Activated naive CD8-positive, alpha-beta T cell treated with anti-CD3 and anti-CD28 coated beads for 36 hours (primary cell): Measurements from ENCODE around the gene HECTD2. TPM values are rescaled to one million over a fixed set of nuclear protein-coding genes. Genes with fewer than 3 reads are reported as not detected.

Source experiments
- DNase-seq: peaks from one replicate; pipeline ENCODE4 v3.0.0; 2021
- H3K27ac Mint-ChIP-seq: one replicate; pipeline ENCODE4 v1.8.0; 2022; ENCODE audit warnings: mild to moderate bottlenecking, moderate library complexity, mixed read lengths
- H3K27me3 Mint-ChIP-seq: one replicate; pipeline ENCODE4 v1.8.0; 2022; ENCODE audit warnings: mild to moderate bottlenecking, mixed read lengths
- H3K36me3 Mint-ChIP-seq: one replicate; pipeline ENCODE4 v1.8.0; 2021; ENCODE audit warnings: mild to moderate bottlenecking, mixed read lengths
- H3K4me1 Mint-ChIP-seq: one replicate; pipeline ENCODE4 v1.8.0; 2021; ENCODE audit warnings: mixed read lengths
- H3K4me3 Mint-ChIP-seq: one replicate; pipeline ENCODE4 v1.8.0; 2022; ENCODE audit warnings: mild to moderate bottlenecking, moderate library complexity, mixed read lengths
- H3K9me3 Mint-ChIP-seq: one replicate; pipeline ENCODE4 v1.8.0; 2022; ENCODE audit warnings: mixed read lengths
- total RNA-seq, 2 experiments: library from RNA; stranded (reverse); gene quantifications; one replicate each; pipeline ENCODE4 v1.2.3, GENCODE V29; 2021

HECTD2 gene
- total RNA-seq, 2 experiments from 2014 or later: 2.6 to 2.9 TPM

GRCh38 chr10:91391920-91392319 lies 18.2 kb upstream of the HECTD2 start:
- Mint-ChIP-seq H3K36me3 (no peaks in the 10 kb centered on the region), H3K27ac (no peak overlapping the region), H3K4me1 (peaks cover 3% of the 10 kb centered on the region), H3K27me3 (peaks cover 13% of the 10 kb centered on the region), H3K9me3 (no peaks in the 10 kb centered on the region), H3K4me3 (no peak overlapping the region)
- DNase-seq: no peak

- no peak overlapping the region for H3K4me3 Mint-ChIP-seq
- peaks cover 12% of the 10 kb centered on the region for H3K4me1 Mint-ChIP-seq
- no peak overlapping the region for H3K27ac Mint-ChIP-seq
- no peak for DNase-seq
- peaks cover 16% of the 10 kb centered on the region for H3K27me3 Mint-ChIP-seq
- no peaks in the 10 kb centered on the region for H3K36me3 Mint-ChIP-seq
- no peaks in the 10 kb centered on the region for H3K9me3 Mint-ChIP-seq
Observed at GRCh38 chr10:91406322-91406721, 3.8 kb upstream of the HECTD2 start.

- no peaks in the 10 kb centered on the region for H3K36me3 Mint-ChIP-seq
- H3K4me1 Mint-ChIP-seq: peaks cover 19% of the 10 kb centered on the region
- no peaks in the 10 kb centered on the region for H3K9me3 Mint-ChIP-seq
- H3K27ac Mint-ChIP-seq: peak overlapping the region; percentile 78
- H3K27me3 Mint-ChIP-seq: peaks cover 24% of the 10 kb centered on the region
- DNase-seq: no peak
- peak overlapping the region; percentile 81 for H3K4me3 Mint-ChIP-seq
Observed at GRCh38 chr10:91409069-91409868, 875 bp upstream of the HECTD2 start.

- Mint-ChIP-seq H3K27ac (peak overlapping the region; percentile 89), H3K36me3 (no peaks in the 10 kb centered on the region), H3K9me3 (no peaks in the 10 kb centered on the region), H3K4me3 (peak overlapping the region; percentile 80), H3K4me1 (peaks cover 22% of the 10 kb centered on the region), H3K27me3 (peaks cover 24% of the 10 kb centered on the region)
- peak; percentile 31 for DNase-seq
Observed at GRCh38 chr10:91410638-91411371, 661 bp downstream of the HECTD2 start.

- DNase-seq: no peak
- Mint-ChIP-seq H3K4me3 (peak overlapping the region; percentile 80), H3K27me3 (peaks cover 17% of the 10 kb centered on the region), H3K27ac (no peak overlapping the region), H3K36me3 (no peaks in the 10 kb centered on the region), H3K4me1 (peaks cover 25% of the 10 kb centered on the region), H3K9me3 (no peaks in the 10 kb centered on the region)
Observed at GRCh38 chr10:91411621-91412020, 1.5 kb downstream of the HECTD2 start.

GRCh38 chr10:91412354-91413087 lies 2.4 kb downstream of the HECTD2 start:
- Mint-ChIP-seq H3K27ac (no peak overlapping the region), H3K4me3 (no peak overlapping the region), H3K27me3 (peaks cover 15% of the 10 kb centered on the region), H3K4me1 (peaks cover 25% of the 10 kb centered on the region), H3K9me3 (no peaks in the 10 kb centered on the region), H3K36me3 (no peaks in the 10 kb centered on the region)
- DNase-seq: no peak

- H3K4me3 Mint-ChIP-seq: no peak overlapping the region
- no peaks in the 10 kb centered on the region for H3K36me3 Mint-ChIP-seq
- H3K27me3 Mint-ChIP-seq: peaks cover 8% of the 10 kb centered on the region
- H3K4me1 Mint-ChIP-seq: peaks cover 16% of the 10 kb centered on the region
- H3K27ac Mint-ChIP-seq: no peak overlapping the region
- no peaks in the 10 kb centered on the region for H3K9me3 Mint-ChIP-seq
- no peak for DNase-seq
Observed at GRCh38 chr10:91415816-91416215, 5.7 kb downstream of the HECTD2 start.

GRCh38 chr10:91416339-91416855 lies 6.3 kb downstream of the HECTD2 start:
- Mint-ChIP-seq H3K27ac (no peak overlapping the region), H3K4me3 (no peak overlapping the region), H3K36me3 (no peaks in the 10 kb centered on the region), H3K4me1 (peaks cover 17% of the 10 kb centered on the region), H3K27me3 (peaks cover 8% of the 10 kb centered on the region), H3K9me3 (no peaks in the 10 kb centered on the region)
- no peak for DNase-seq

- Mint-ChIP-seq H3K4me1 (peaks cover 11% of the 10 kb centered on the region), H3K36me3 (no peaks in the 10 kb centered on the region), H3K4me3 (no peak overlapping the region), H3K27me3 (no peaks in the 10 kb centered on the region), H3K9me3 (no peaks in the 10 kb centered on the region), H3K27ac (no peak overlapping the region)
- DNase-seq: no peak
Observed at GRCh38 chr10:91418416-91418815, 8.3 kb downstream of the HECTD2 start.

- Mint-ChIP-seq H3K9me3 (no peaks in the 10 kb centered on the region), H3K4me3 (no peak overlapping the region), H3K27ac (no peak overlapping the region), H3K4me1 (peaks cover 8% of the 10 kb centered on the region), H3K27me3 (no peaks in the 10 kb centered on the region), H3K36me3 (no peaks in the 10 kb centered on the region)
- no peak for DNase-seq
Observed at GRCh38 chr10:91420868-91421267, 10.7 kb downstream of the HECTD2 start.

- Mint-ChIP-seq H3K4me1 (peaks cover 4% of the 10 kb centered on the region), H3K27ac (no peak overlapping the region), H3K27me3 (no peaks in the 10 kb centered on the region), H3K4me3 (no peak overlapping the region), H3K36me3 (no peaks in the 10 kb centered on the region), H3K9me3 (no peaks in the 10 kb centered on the region)
- DNase-seq: no peak
Observed at GRCh38 chr10:91422915-91423314, 12.8 kb downstream of the HECTD2 start.

GRCh38 chr10:91424016-91424415 lies 13.9 kb downstream of the HECTD2 start:
- Mint-ChIP-seq H3K27ac (no peak overlapping the region), H3K9me3 (no peaks in the 10 kb centered on the region), H3K4me3 (no peak overlapping the region), H3K27me3 (no peaks in the 10 kb centered on the region), H3K36me3 (peaks cover 2% of the 10 kb centered on the region), H3K4me1 (peaks cover 4% of the 10 kb centered on the region)
- DNase-seq: no peak

- DNase-seq: no peak
- peaks cover 1% of the 10 kb centered on the region for H3K9me3 Mint-ChIP-seq
- H3K27me3 Mint-ChIP-seq: no peaks in the 10 kb centered on the region
- H3K4me3 Mint-ChIP-seq: no peak overlapping the region
- peaks cover 2% of the 10 kb centered on the region for H3K4me1 Mint-ChIP-seq
- no peak overlapping the region for H3K27ac Mint-ChIP-seq
- peaks cover 6% of the 10 kb centered on the region for H3K36me3 Mint-ChIP-seq
Observed at GRCh38 chr10:91432175-91432574, 22.0 kb downstream of the HECTD2 start.

GRCh38 chr10:91433620-91434019 lies 23.5 kb downstream of the HECTD2 start:
- no peak for DNase-seq
- Mint-ChIP-seq H3K27me3 (no peaks in the 10 kb centered on the region), H3K9me3 (peaks cover 4% of the 10 kb centered on the region), H3K4me3 (no peak overlapping the region), H3K4me1 (peaks cover 2% of the 10 kb centered on the region), H3K27ac (no peak overlapping the region), H3K36me3 (peaks cover 9% of the 10 kb centered on the region)

- no peaks in the 10 kb centered on the region for H3K27me3 Mint-ChIP-seq
- no peak overlapping the region for H3K4me3 Mint-ChIP-seq
- no peak overlapping the region for H3K27ac Mint-ChIP-seq
- peaks cover 8% of the 10 kb centered on the region for H3K9me3 Mint-ChIP-seq
- peaks cover 11% of the 10 kb centered on the region for H3K36me3 Mint-ChIP-seq
- no peak for DNase-seq
- peaks cover 2% of the 10 kb centered on the region for H3K4me1 Mint-ChIP-seq
Observed at GRCh38 chr10:91434041-91434440, 23.9 kb downstream of the HECTD2 start.
